Right hindlimb (tissue), 1 donor: ENCODE data around the gene IDI2.

Experiments used
- DNase-seq: peaks from one replicate; pipeline ENCODE4 v3.0.0-alpha.2; 2018

IDI2 gene

GRCh38 chr10:976316-976715 is 49.3 kb downstream of the IDI2 start:
- no peak for DNase-seq

GRCh38 chr10:974785-975074 is 50.9 kb downstream of the IDI2 start:
- no peak for DNase-seq

DNA sequence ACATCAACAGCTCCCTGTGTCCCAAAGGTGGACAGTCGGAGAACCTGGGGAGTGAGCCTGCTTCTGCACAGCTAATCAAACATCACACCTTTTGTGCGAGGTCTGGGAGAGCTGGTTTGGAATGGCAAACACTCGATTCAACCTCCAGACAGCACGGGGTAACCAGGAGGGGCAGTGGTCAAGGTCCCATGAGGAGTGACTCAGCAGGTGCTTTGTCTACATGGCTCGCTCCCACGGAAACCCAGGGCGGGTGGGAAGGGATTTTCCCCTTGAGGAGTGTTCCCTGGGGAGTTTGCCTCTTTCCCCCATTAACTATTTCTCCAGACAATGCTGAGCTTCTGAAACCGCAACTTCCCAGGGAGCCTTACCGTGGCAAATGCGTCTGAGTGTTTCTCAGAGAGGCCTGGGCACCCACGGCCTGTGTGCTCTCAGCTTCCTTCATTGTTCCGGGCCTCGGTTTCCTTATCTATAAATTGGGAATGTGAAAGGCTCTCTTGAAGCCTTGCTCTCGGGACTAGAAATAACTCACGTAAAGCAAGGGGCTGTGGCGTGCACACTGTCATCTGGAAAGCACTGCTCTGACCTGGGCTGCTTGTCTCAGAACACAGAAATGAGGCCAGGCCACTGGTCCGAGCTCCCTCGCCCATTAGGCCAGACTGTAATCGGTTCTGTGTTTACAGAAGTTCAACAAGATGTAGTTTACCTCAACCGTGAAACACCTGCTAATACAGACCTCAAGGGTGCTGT is 51.4 kb downstream of the IDI2 start:
- no peak for DNase-seq

DNA sequence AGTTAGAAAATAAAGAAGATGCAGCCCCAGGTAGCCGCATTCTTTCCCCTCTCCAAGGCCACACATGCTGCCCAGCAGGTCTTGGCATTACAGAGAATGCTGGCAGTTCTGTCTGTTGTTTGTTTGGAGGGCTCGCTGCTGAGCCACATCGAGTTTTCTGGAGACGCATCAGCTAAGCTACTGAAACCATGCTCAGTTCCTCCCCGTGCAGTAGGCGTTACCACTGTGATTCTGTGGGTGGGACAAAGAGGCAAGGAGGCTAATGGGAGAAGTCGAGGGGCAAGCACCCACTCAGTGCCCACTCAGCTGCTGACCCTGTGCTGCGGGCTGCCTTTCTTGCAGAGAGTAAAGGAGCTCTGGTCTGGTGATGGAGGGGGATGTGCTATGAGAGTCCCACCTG is 52.9 kb downstream of the IDI2 start:
- no peak for DNase-seq

GRCh38 chr10:971613-972012 is 54.0 kb downstream of the IDI2 start:
- DNase-seq = no peak

DNA sequence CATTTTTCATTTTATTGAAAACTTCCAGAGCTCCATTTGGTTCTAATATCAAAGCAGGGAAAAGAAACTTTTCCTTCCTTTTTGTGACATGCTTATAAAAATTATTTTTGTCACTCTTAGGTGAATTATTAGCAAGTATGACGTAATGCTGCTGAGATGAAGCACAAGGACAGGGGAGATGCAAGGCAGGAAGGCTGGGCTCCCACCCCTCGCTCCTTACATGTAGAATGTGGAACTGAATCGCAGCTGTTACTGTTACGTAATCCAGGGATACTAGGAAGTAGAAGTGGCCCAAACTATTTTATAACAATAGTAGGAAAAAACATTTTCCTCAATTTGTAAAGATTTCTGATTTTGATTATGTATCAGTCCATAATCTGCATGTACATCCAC is 54.5 kb downstream of the IDI2 start:
- DNase-seq = no peak

DNA sequence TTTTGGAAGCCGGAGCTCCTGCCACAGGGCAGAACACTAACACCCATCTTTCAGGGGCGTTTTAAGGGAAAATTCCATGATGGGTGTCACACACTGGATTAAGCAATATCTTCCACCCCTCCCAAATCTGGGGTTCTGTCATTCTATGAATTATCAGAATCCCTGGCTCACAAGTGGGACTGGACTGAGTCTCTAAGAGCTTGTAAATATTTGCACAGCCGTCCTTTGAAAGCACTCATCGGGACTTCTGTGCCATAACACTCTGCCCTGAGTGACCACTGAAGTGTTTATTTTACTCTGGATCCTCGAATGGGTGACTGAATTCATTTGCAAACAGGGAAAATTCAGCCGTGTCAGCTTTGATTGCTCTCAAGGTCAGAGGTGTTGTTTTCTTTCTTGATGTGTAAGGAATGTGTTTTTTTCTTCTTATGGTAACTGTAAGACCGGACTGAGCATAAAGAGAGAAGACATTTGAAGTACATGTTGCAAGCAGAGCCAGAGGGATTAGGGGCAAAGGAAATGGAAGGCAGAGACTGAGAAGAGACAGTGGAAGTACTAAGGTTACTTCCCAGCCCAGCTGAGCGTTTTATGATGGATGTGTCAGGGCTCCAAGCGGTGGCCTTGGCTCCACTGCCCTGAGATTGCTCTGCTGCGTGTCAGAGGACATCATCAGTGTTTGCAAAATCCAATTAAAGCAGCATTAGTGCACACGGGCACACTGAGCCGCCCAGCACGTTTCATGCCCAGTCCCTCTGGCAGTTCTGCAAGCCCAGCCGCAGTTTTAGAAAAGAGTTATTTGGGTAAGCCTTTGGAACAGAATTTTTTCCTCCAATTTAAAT is 55.1 kb downstream of the IDI2 start:
- no peak for DNase-seq

DNA sequence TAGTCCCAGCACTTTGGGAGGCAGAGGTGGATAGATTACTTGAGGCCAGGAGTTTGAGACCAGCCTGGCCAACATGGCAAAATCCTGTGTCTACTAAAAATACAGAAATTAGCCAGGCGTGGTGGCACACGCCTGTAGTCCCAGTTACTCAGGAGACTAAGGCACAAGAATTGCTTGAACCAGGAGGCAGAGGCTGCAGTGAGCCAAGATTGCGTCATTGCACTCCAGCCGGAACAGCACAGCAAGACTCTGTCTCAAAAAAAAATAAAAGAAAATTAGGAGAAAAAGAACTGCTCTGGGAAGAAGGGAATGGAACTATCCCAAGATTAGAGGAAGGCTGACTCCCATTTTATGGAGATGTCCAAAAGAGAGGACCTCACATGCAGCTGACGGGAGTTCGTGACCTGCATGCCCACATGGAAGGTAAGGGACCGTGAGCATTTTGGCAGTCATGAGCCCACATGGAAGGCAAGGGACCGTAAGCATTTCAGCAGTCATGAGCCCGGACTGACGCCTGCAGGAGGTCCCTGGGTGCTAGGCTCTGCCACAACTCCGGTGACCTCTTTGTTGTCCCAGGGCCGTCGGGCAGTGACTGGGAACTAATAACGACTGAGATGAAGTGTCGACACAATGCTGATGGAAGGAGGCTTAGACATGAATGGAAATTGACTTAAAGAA is 56.0 kb downstream of the IDI2 start:
- DNase-seq = no peak
